Measurements from ENCODE around the gene DAZAP1.

The DAZAP1 gene

GRCh38 chr19:1456121-1456900 is 48.9 kb downstream of the DAZAP1 start:
- peaks cover 6% of the 10 kb centered on the region for H3K36me3 Mint-ChIP-seq
- no peaks in the 10 kb centered on the region for H3K9me3 Mint-ChIP-seq
- no peak for ATAC-seq
- no peak overlapping the region for H3K4me3 Mint-ChIP-seq
- H3K27ac Mint-ChIP-seq, result no peak overlapping the region
- H3K4me1 Mint-ChIP-seq, result peaks cover 32% of the 10 kb centered on the region
- H3K27me3 Mint-ChIP-seq, result peaks cover 70% of the 10 kb centered on the region

DNA sequence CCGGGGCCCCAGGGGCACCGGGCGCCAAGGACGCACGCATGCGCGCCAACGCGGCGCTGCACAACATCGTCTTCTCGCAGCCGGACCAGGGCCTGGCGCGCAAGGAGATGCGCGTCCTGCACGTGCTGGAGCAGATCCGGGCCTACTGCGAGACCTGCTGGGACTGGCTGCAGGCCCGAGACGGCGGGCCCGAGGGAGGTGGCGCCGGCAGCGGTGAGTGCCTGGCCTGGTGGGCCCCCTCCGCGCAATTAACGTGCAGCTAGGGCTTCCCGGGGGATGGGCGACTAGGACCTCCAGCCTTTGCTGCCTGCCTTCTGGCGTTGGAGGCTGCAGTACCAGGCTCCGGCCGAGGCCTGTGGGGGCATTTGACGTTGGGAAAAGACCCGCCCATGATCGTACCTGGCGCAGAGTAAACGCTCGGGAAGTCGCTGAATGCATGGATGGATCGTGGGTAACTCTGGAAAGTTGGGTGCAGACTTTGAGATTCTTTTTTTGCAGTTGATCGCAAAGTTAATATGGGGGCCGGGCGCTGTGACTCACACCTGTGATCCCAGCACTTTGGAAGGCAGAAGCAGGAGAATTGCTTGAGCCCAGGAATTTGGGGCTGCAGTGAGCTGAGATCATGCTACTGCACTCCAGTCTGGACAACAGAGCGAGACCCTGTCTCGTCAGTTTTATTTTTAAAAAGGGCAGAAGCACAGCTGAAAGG is 49.8 kb downstream of the DAZAP1 start:
- Mint-ChIP-seq H3K27me3 (peaks cover 61% of the 10 kb centered on the region), H3K36me3 (peaks cover 6% of the 10 kb centered on the region), H3K27ac (no peak overlapping the region), H3K4me3 (no peak overlapping the region), H3K9me3 (no peaks in the 10 kb centered on the region), H3K4me1 (peaks cover 32% of the 10 kb centered on the region)
- ATAC-seq, result no peak

DNA sequence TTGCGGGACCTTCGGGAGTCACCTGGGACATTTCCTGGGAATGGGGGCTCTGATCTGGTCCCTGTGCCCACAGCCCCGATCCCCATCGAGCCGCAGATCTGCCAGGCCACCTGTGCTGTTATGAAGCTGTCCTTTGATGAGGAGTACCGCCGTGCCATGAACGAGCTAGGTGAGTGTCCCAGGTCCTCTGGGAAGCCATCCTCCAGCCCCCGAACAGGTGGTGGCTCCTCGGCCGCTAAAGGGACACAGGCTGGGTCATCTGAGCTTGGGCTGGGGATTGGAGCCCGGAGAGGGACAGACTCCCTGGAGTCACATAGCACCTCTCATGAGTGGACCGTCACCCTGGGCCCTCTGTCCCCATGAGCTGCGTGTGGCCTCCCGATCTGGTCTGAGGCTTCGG is 50.5 kb downstream of the DAZAP1 start:
- Mint-ChIP-seq H3K27ac (no peak overlapping the region), H3K36me3 (peaks cover 6% of the 10 kb centered on the region), H3K4me1 (peaks cover 30% of the 10 kb centered on the region), H3K27me3 (peaks cover 54% of the 10 kb centered on the region), H3K9me3 (no peaks in the 10 kb centered on the region), H3K4me3 (no peak overlapping the region)
- no peak for ATAC-seq

- Mint-ChIP-seq H3K4me1 (peaks cover 20% of the 10 kb centered on the region), H3K27ac (no peak overlapping the region), H3K4me3 (no peak overlapping the region), H3K9me3 (no peaks in the 10 kb centered on the region), H3K27me3 (peaks cover 38% of the 10 kb centered on the region), H3K36me3 (peaks cover 6% of the 10 kb centered on the region)
- ATAC-seq, result no peak
Measured at GRCh38 chr19:1459479-1459878, 52.1 kb downstream of the DAZAP1 start.

GRCh38 chr19:1460033-1460995 is 52.9 kb downstream of the DAZAP1 start:
- no peak for ATAC-seq
- Mint-ChIP-seq H3K27me3 (peaks cover 30% of the 10 kb centered on the region), H3K4me1 (peaks cover 13% of the 10 kb centered on the region), H3K27ac (no peak overlapping the region), H3K9me3 (no peaks in the 10 kb centered on the region), H3K4me3 (no peak overlapping the region), H3K36me3 (peaks cover 6% of the 10 kb centered on the region)

GRCh38 chr19:1461862-1462261 is 54.5 kb downstream of the DAZAP1 start:
- H3K4me3 Mint-ChIP-seq, result no peak overlapping the region
- ATAC-seq, result no peak
- peaks cover 21% of the 10 kb centered on the region for H3K27me3 Mint-ChIP-seq
- H3K27ac Mint-ChIP-seq, result no peak overlapping the region
- peaks cover 5% of the 10 kb centered on the region for H3K4me1 Mint-ChIP-seq
- H3K36me3 Mint-ChIP-seq, result peaks cover 6% of the 10 kb centered on the region
- no peaks in the 10 kb centered on the region for H3K9me3 Mint-ChIP-seq

DNA sequence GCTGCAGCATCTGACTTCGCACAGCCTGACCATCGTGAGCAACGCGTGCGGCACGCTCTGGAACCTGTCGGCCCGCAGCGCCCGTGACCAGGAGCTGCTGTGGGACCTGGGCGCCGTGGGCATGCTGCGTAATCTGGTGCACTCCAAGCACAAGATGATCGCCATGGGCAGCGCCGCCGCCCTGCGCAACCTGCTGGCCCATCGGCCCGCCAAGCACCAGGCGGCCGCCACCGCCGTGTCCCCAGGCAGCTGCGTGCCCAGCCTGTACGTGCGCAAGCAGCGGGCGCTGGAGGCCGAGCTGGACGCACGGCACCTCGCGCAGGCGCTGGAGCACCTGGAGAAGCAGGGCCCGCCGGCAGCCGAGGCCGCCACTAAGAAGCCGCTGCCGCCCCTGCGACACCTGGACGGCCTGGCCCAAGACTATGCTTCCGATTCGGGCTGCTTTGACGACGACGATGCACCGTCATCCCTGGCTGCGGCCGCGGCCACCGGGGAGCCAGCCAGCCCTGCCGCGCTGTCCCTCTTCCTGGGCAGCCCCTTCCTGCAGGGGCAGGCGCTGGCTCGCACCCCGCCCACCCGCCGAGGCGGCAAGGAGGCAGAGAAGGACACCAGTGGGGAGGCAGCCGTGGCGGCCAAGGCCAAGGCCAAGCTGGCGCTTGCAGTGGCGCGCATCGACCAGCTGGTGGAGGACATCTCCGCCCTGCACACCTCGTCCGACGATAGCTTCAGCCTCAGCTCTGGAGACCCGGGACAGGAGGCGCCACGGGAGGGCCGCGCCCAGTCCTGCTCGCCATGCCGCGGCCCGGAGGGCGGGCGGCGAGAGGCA is 58.0 kb downstream of the DAZAP1 start:
- H3K27me3 Mint-ChIP-seq, result peaks cover 8% of the 10 kb centered on the region
- peaks cover 7% of the 10 kb centered on the region for H3K4me1 Mint-ChIP-seq
- H3K27ac Mint-ChIP-seq, result no peak overlapping the region
- H3K9me3 Mint-ChIP-seq, result no peaks in the 10 kb centered on the region
- H3K36me3 Mint-ChIP-seq, result no peaks in the 10 kb centered on the region
- ATAC-seq, result no peak
- H3K4me3 Mint-ChIP-seq, result no peak overlapping the region

DNA sequence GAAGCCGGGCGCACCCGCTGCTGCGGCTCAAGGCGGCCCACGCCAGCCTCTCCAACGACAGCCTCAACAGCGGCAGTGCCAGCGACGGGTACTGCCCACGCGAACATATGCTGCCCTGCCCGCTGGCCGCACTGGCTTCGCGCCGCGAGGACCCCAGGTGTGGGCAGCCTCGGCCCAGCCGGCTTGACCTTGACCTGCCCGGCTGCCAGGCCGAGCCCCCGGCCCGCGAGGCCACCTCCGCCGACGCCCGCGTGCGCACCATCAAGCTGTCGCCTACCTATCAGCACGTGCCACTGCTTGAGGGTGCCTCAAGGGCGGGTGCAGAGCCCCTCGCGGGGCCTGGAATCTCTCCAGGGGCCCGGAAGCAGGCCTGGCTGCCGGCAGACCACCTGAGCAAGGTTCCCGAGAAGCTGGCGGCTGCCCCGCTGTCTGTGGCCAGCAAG is 58.7 kb downstream of the DAZAP1 start:
- ATAC-seq, result no peak
- Mint-ChIP-seq H3K27ac (no peak overlapping the region), H3K27me3 (peaks cover 8% of the 10 kb centered on the region), H3K4me1 (peaks cover 9% of the 10 kb centered on the region), H3K36me3 (no peaks in the 10 kb centered on the region), H3K4me3 (no peak overlapping the region), H3K9me3 (no peaks in the 10 kb centered on the region)

DNA sequence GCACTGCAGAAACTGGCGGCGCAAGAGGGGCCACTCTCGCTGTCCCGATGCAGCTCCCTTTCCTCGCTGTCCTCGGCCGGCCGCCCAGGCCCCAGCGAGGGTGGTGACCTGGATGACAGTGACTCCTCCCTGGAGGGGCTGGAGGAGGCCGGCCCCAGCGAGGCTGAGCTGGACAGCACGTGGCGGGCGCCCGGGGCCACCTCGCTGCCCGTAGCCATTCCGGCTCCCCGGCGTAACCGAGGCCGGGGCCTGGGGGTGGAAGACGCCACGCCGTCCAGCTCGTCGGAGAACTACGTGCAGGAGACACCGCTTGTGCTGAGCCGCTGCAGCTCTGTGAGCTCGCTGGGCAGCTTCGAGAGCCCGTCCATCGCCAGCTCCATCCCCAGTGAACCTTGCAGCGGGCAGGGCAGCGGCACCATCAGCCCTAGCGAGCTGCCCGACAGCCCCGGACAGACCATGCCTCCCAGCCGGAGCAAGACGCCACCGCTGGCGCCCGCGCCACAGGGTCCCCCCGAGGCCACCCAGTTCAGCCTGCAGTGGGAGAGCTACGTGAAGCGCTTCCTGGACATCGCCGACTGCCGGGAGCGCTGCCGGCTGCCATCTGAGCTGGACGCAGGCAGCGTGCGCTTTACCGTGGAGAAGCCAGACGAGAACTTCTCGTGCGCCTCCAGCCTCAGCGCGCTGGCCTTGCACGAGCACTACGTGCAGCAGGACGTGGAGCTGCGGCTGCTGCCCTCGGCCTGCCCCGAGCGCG is 59.3 kb downstream of the DAZAP1 start:
- peaks cover 8% of the 10 kb centered on the region for H3K27me3 Mint-ChIP-seq
- no peak for ATAC-seq
- no peaks in the 10 kb centered on the region for H3K9me3 Mint-ChIP-seq
- H3K36me3 Mint-ChIP-seq, result no peaks in the 10 kb centered on the region
- no peak overlapping the region for H3K4me3 Mint-ChIP-seq
- H3K27ac Mint-ChIP-seq, result no peak overlapping the region
- peaks cover 15% of the 10 kb centered on the region for H3K4me1 Mint-ChIP-seq

- no peak for ATAC-seq
- Mint-ChIP-seq H3K4me1 (peaks cover 20% of the 10 kb centered on the region), H3K36me3 (no peaks in the 10 kb centered on the region)
Measured at GRCh38 chr19:1467215-1467489, 59.8 kb downstream of the DAZAP1 start.

DNA sequence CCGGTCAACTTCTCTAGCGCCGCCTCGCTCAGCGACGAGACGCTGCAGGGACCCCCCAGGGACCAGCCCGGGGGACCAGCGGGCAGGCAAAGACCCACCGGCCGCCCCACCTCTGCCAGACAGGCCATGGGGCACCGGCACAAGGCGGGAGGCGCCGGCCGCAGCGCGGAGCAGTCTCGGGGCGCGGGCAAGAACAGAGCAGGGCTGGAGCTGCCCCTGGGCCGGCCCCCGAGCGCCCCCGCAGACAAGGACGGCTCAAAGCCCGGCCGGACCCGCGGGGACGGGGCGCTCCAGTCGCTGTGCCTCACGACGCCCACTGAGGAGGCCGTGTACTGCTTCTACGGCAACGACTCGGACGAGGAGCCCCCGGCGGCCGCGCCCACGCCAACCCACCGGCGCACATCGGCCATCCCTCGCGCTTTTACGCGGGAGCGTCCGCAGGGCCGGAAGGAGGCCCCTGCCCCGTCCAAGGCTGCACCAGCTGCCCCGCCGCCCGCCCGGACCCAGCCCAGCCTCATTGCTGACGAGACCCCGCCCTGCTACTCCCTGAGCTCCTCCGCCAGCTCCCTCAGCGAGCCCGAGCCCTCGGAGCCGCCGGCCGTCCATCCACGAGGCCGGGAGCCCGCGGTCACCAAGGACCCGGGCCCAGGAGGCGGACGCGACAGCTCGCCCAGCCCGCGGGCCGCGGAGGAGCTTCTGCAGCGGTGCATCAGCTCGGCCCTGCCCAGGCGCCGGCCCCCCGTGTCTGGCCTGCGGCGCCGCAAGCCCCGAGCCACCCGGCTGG is 60.3 kb downstream of the DAZAP1 start:
- Mint-ChIP-seq H3K9me3 (no peaks in the 10 kb centered on the region), H3K4me1 (peaks cover 22% of the 10 kb centered on the region), H3K36me3 (no peaks in the 10 kb centered on the region), H3K27me3 (peaks cover 8% of the 10 kb centered on the region), H3K27ac (no peak overlapping the region), H3K4me3 (peak overlapping the region; percentile 21)
- no peak for ATAC-seq

More at GRCh38 chr19:1467215-1467489, 59.8 kb downstream of the DAZAP1 start:
- H3K9me3 Mint-ChIP-seq, result no peaks in the 10 kb centered on the region
- H3K27me3 Mint-ChIP-seq, result peaks cover 8% of the 10 kb centered on the region
- H3K4me3 Mint-ChIP-seq, result no peak overlapping the region
- H3K27ac Mint-ChIP-seq, result no peak overlapping the region

- Mint-ChIP-seq H3K4me1 (peaks cover 26% of the 10 kb centered on the region), H3K4me3 (peak overlapping the region; percentile 21), H3K9me3 (no peaks in the 10 kb centered on the region), H3K36me3 (peaks cover 2% of the 10 kb centered on the region), H3K27ac (no peak overlapping the region), H3K27me3 (peaks cover 8% of the 10 kb centered on the region)
- no peak for ATAC-seq
Measured at GRCh38 chr19:1468274-1468820, 61.0 kb downstream of the DAZAP1 start.

- peaks cover 8% of the 10 kb centered on the region for H3K27me3 Mint-ChIP-seq
- peak; percentile 29 for ATAC-seq
- no peak overlapping the region for H3K4me3 Mint-ChIP-seq
- H3K36me3 Mint-ChIP-seq, result peaks cover 5% of the 10 kb centered on the region
- H3K27ac Mint-ChIP-seq, result no peak overlapping the region
- no peaks in the 10 kb centered on the region for H3K9me3 Mint-ChIP-seq
- peaks cover 31% of the 10 kb centered on the region for H3K4me1 Mint-ChIP-seq
Measured at GRCh38 chr19:1468821-1469254, 61.5 kb downstream of the DAZAP1 start.

Measured in stimulated activated memory B cell treated with anti-CD40 and anti-IgM and Interleukin-4, amounts not matched to agents 10 μg/mL and 1 μg/mL and 100 μg/mL, for 72 hours (primary cell).